ENCODE data around the gene SWI5. TPM values are rescaled to one million over a fixed set of nuclear protein-coding genes. Genes with fewer than 3 reads are reported as not detected.
"Not testable (repeated sequence)": the region's sequence is repeated elsewhere in the genome, so short reads cannot be mapped to it uniquely, and the experiment has no call there.

The SWI5 gene
- 26.7 and 31.1 TPM in 2 replicates for total RNA-seq

- H3K4me3 ChIP-seq (ENCODE audit: low read depth, low read length) = peak within 1 kb of the TSS; percentile 99
- peak; percentile 99 for DNase-seq (ENCODE audit: low read depth)
- no peak for TF ChIP-seq CTCF (IDR thresholded peaks at IDR 0.05; ENCODE audit: insufficient read depth, low read depth, low read length)
Measured at GRCh38 chr9:128276008-128276573, at the start of gene SWI5. SWI5 (plus strand) TSS chr9:128276276.

GRCh38 chr9:128226412-128226801 lies 49.7 kb upstream of the SWI5 start:
- TF ChIP-seq CTCF (IDR thresholded peaks at IDR 0.05; ENCODE audit: insufficient read depth, low read depth, low read length) = no peak
- H3K4me3 ChIP-seq (ENCODE audit: low read depth, low read length) = no peak overlapping the region
- no peak for DNase-seq (ENCODE audit: low read depth)

GRCh38 chr9:128230897-128231296 lies 45.2 kb upstream of the SWI5 start:
- not testable (repeated sequence) for H3K4me3 ChIP-seq (ENCODE audit: low read depth, low read length); DNase-seq (ENCODE audit: low read depth)

- H3K4me3 ChIP-seq (ENCODE audit: low read depth, low read length) = no peak overlapping the region
- no peak for DNase-seq (ENCODE audit: low read depth)
- no peak for TF ChIP-seq CTCF (IDR thresholded peaks at IDR 0.05; ENCODE audit: insufficient read depth, low read depth, low read length)
Measured at GRCh38 chr9:128231638-128232527, 44.2 kb upstream of the SWI5 start.

GRCh38 chr9:128232528-128233428 lies 43.3 kb upstream of the SWI5 start:
- TF ChIP-seq CTCF (IDR thresholded peaks at IDR 0.05; ENCODE audit: insufficient read depth, low read depth, low read length) = no peak
- DNase-seq (ENCODE audit: low read depth) = no peak
- H3K4me3 ChIP-seq (ENCODE audit: low read depth, low read length) = no peak overlapping the region

GRCh38 chr9:128233817-128234406 lies 42.2 kb upstream of the SWI5 start:
- TF ChIP-seq CTCF (IDR thresholded peaks at IDR 0.05; ENCODE audit: insufficient read depth, low read depth, low read length) = no peak
- no peak for DNase-seq (ENCODE audit: low read depth)
- no peak overlapping the region for H3K4me3 ChIP-seq (ENCODE audit: low read depth, low read length)
